Smooth muscle cell (in vitro differentiated cells): ENCODE results near the gene GP1BA. TPM values are rescaled to one million over a fixed set of nuclear protein-coding genes. Genes with fewer than 3 reads are reported as not detected.
"Not testable (repeated sequence)": the region's sequence is repeated elsewhere in the genome, so short reads cannot be mapped to it uniquely, and the experiment has no call there.

Source experiments
- DNase-seq: peaks from one replicate; lab custom pipeline; 2025; ENCODE audit not compliant: unreplicated experiment; lab: John Stamatoyannopoulos, UW
- H2AFZ ChIP-seq: fragments of 200-600 bp; sonication (generic); 2 replicates; pipeline ENCODE4 v1.6.0; 2016; ENCODE audit warnings: antibody characterized with exemption, low read depth, mild to moderate bottlenecking
- H3F3A ChIP-seq: fragments of 200-600 bp; sonication (generic); 2 replicates; pipeline ENCODE4 v1.6.0; 2017; ENCODE audit warnings: antibody characterized with exemption, low read depth
- H3K27ac ChIP-seq: fragments of 200-600 bp; sonication (generic); 2 replicates; pipeline ENCODE4 v1.5.1; 2016; ENCODE audit warnings: low read depth, mild to moderate bottlenecking
- H3K27me3 ChIP-seq: fragments of 200-600 bp; sonication (generic); 2 replicates; pipeline ENCODE4 v1.6.1; 2016; ENCODE audit warnings: low read depth, mild to moderate bottlenecking
- H3K36me3 ChIP-seq: fragments of 200-600 bp; sonication (generic); 2 replicates; pipeline ENCODE4 v1.5.1; 2016; ENCODE audit warnings: low read depth
- H3K4me1 ChIP-seq: fragments of 200-600 bp; sonication (generic); 2 replicates; pipeline ENCODE4 v1.5.1; 2016; ENCODE audit warnings: low read depth
- H3K4me2 ChIP-seq: fragments of 200-600 bp; sonication (generic); 2 replicates; pipeline ENCODE4 v1.6.0; 2016; ENCODE audit warnings: mild to moderate bottlenecking
- H3K4me3 ChIP-seq: fragments of 200-600 bp; sonication (generic); 2 replicates; pipeline ENCODE4 v1.5.1; 2016; ENCODE audit warnings: mild to moderate bottlenecking
- H3K79me2 ChIP-seq: fragments of 200-600 bp; sonication (generic); 2 replicates; pipeline ENCODE4 v1.6.0; 2016; ENCODE audit warnings: low read depth, mild to moderate bottlenecking
- H3K9ac ChIP-seq: fragments of 200-600 bp; sonication (generic); 2 replicates; pipeline ENCODE4 v1.6.0; 2016; ENCODE audit warnings: low read depth
- H3K9me3 ChIP-seq: fragments of 200-600 bp; sonication (generic); replicated peaks from 2 replicates; pipeline ENCODE4 v1.5.1; 2016; ENCODE audit warnings: low read depth
- H4K20me1 ChIP-seq: fragments of 200-600 bp; sonication (generic); 2 replicates; pipeline ENCODE4 v1.6.0; 2016; ENCODE audit warnings: low read depth
- CTCF ChIP-seq: fragments of 200-600 bp; sonication (generic); IDR thresholded peaks from 2 replicates; pipeline ENCODE4 v1.5.1; 2017; ENCODE audit warnings: borderline replicate concordance, mild to moderate bottlenecking, antibody characterized with exemption; ENCODE audit not compliant: insufficient read depth, poor library complexity, severe bottlenecking
- WGBS: methylation state at CpG from one replicate; pipeline ENCODE4 v1.1.7; 2016; ENCODE audit warnings: low lambda C conversion rate; 5-methylcytosine and 5-hydroxymethylcytosine counted together
- polyA plus RNA-seq: library from polyadenylated mRNA; unstranded; fragments of >200 nt; fragmentation: Nextera tagmentation; extraction: Ambion mirVana; gene quantifications from 2 replicates; pipeline ENCODE4 v1.2.1, GENCODE V29; 2016
- total RNA-seq: library from RNA; depleted of rRNA; stranded (reverse); fragments of >200 nt; gene quantifications from 2 replicates; pipeline ENCODE4 v1.2.3, GENCODE V29; 2014

Gene GP1BA
- total and polyA plus RNA-seq, 2 experiments from 2014 or later = 0.07 TPM; not detected in 1

GRCh38 chr17:4902540-4902939 lies 29.5 kb upstream of the GP1BA start:
- no peak overlapping the region for H3K9ac ChIP-seq
- H4K20me1 ChIP-seq = no peaks in the 10 kb centered on the region
- no peak for DNase-seq
- no peak overlapping the region for H3K4me3 ChIP-seq
- 87% methylated on average over 8 of the region's 8 CpGs for whole genome bisulfite sequencing
- peaks cover 8% of the 10 kb centered on the region for H3F3A ChIP-seq
- H3K4me1 ChIP-seq = no peaks in the 10 kb centered on the region
- no peaks in the 10 kb centered on the region for H3K9me3 ChIP-seq
- H3K27ac ChIP-seq = no peak overlapping the region
- H3K27me3 ChIP-seq = no peaks in the 10 kb centered on the region
- H2AFZ ChIP-seq = no peak overlapping the region
- TF ChIP-seq CTCF = no peak
- H3K4me2 ChIP-seq = no peak overlapping the region
- no peaks in the 10 kb centered on the region for H3K36me3 ChIP-seq
- no peaks in the 10 kb centered on the region for H3K79me2 ChIP-seq

- no peak within 1 kb of the TSS for H3K9ac ChIP-seq
- no peaks in the 10 kb centered on the region for H3K79me2 ChIP-seq
- peak; percentile 71 for TF ChIP-seq CTCF
- H3K36me3 ChIP-seq = no peaks in the 10 kb centered on the region
- H3K27me3 ChIP-seq = no peaks in the 10 kb centered on the region
- H3F3A ChIP-seq = peaks cover 8% of the 10 kb centered on the region
- no peaks in the 10 kb centered on the region for H3K9me3 ChIP-seq
- WGBS = 45% methylated on average over 8 of the region's 10 CpGs
- H3K4me3 ChIP-seq = no peak within 1 kb of the TSS
- H4K20me1 ChIP-seq = no peaks in the 10 kb centered on the region
- H2AFZ ChIP-seq = no peak within 1 kb of the TSS
- H3K4me1 ChIP-seq = no peaks in the 10 kb centered on the region
- H3K4me2 ChIP-seq = no peak within 1 kb of the TSS
- DNase-seq = no peak
- no peak within 1 kb of the TSS for H3K27ac ChIP-seq
Observed at GRCh38 chr17:4903051-4903818, 28.8 kb upstream of the GP1BA start, which contains the start of gene CHRNE. Gene CHRNE, minus strand, starts transcription at chr17:4903098. Its CDS starts 35 bp downstream, at chr17:4903063.

GRCh38 chr17:4906642-4907041 lies 25.4 kb upstream of the GP1BA start:
- not testable (repeated sequence) for H3K9ac ChIP-seq, H3K27ac ChIP-seq, H3K79me2 ChIP-seq, H3K4me3 ChIP-seq, H4K20me1 ChIP-seq, H2AFZ ChIP-seq, H3K4me1 ChIP-seq, H3K4me2 ChIP-seq, H3K27me3 ChIP-seq, H3K9me3 ChIP-seq, H3K36me3 ChIP-seq, H3F3A ChIP-seq, DNase-seq

GRCh38 chr17:4908301-4908700 lies 23.8 kb upstream of the GP1BA start:
- Histone ChIP-seq H2AFZ (no peak overlapping the region), H3K9ac (no peak overlapping the region), H3K9me3 (no peaks in the 10 kb centered on the region), H3K27me3 (no peaks in the 10 kb centered on the region), H3K36me3 (no peaks in the 10 kb centered on the region), H3K4me3 (no peak overlapping the region), H3K27ac (peak overlapping the region; percentile 87), H3F3A (no peaks in the 10 kb centered on the region), H4K20me1 (no peaks in the 10 kb centered on the region), H3K79me2 (no peaks in the 10 kb centered on the region), H3K4me2 (no peak overlapping the region), H3K4me1 (no peaks in the 10 kb centered on the region)
- 23% methylated on average over 10 of the region's 10 CpGs for WGBS
- no peak for TF ChIP-seq CTCF
- DNase-seq = no peak
